ENCODE data around the gene STPG3. TPM values are rescaled to one million over a fixed set of nuclear protein-coding genes. Genes with fewer than 3 reads are reported as not detected.

The STPG3 gene
- total and polyA plus RNA-seq, 2 of the 8 experiments (the other 6 are each of a cell fraction or from before 2014, with no cell fraction given) = not detected

GRCh38 chr9:137221095-137221505 is 30.0 kb upstream of the STPG3 start (continued):
- TF ChIP-seq EZH2 (IDR thresholded peaks at IDR 0.05; ENCODE audit: low read depth, low read length, severe bottlenecking) = no peak
- TF ChIP-seq ATF3 (IDR thresholded peaks at IDR 0.05; ENCODE audit: insufficient read depth, low read depth, low read length) = no peak
- no peak for TF ChIP-seq CHD7 (IDR thresholded peaks at IDR 0.05; ENCODE audit: insufficient replicate concordance, low read length)

All from H1 (cell line).